Fibroblast of skin of right quadriceps (primary cell): ENCODE measurements around the gene ZNF211.
A peak's percentile ranks its signal among the peaks of the same experiment; 100 is the strongest.

Source experiments
- DNase-seq: peaks from one replicate; pipeline ENCODE4 v3.0.0-alpha.2; 2013

Gene ZNF211

DNA sequence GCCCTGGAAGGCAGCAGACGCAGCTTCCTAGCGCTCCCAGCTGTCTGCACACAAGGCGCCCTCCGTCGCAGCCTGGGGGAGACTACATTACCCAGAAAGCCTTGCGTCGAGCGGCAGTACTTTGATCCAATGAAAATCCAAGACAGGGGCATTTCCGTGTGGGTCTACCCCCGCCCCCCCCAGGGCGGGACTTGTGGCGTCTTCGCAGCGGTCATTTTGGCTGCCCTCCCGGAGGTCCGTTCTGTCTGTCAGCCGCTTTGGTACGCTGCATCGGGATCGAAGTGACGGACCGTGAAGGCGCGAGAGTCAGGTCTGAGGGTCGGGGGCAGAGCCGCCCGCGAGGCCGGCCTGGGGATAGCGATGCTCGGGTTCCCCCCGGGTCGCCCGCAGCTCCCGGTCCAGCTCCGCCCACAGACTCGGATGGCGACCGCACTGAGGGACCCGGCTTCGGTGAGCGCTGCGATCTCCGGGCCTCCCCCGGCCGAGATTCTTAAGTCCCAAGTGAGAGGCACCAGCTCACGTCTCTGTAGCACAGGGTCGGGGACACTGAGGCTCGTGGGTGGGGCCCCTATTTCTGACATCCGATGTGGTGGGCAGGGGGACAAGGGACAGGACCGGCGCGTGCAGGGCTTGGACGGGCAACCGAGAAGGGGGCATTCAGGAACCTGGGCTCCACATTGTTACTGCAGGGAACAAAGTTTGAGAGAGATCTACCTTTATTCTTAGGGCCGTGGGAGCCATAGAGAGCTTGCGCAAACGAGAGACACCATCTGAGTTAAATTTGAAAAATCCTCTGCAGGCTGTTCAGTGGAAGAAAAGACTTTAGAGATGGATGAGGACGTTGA lies at the start of gene ZNF211:
Gene ZNF211, plus strand, starts transcription at position 182 of the 845 bp plus-strand sequence. Its CDS starts 179 bp downstream, at position 361.
- peak; percentile 93 for DNase-seq

DNA sequence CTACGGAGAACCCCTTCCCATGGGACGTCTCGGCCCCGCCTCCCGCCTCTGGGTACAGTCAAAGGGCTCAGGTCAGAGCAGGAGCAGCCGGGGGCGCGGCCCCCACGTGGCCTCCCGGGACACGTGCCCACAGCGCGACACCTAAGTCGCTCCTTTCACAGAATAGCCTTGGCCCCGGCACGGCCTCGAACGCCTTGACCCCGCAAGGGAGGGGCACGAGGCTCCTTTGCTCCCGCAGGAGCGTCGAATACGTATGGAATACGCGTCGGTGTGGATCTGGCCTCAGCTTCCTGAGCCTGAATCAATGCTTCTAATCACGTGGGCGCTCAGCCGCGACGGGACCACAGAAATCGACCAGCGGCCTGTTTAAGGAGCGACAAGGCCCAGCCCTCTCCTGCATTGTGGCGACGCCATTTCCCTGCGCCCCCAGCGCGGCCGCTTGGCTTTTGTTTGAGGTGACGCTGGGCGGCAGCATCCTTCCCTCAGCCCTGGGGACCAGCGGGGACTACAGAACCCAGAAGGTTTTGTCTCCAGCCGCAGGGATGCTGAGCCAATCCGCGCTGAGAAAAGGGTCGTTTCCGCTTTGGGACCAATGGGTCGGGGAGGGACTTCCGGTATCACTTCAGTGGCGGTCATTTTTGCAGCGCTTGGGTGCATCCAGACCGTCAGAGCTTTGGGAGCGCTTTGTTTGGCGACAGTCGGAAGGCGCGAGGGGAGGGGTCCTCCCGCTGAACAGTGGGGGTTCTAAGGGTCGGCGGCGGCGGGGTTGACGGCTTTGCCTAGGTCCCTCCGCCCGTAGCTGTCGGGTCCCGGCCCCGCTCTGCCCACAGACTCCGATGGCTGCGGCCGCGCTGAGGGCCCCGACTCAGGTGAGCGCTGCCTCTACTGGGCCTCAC lies 49.2 kb upstream of the ZNF211 start, which contains the start of gene ZIK1:
Gene ZIK1, plus strand, starts transcription at position 625 of the 896 bp plus-strand sequence. Its CDS starts 212 bp downstream, at position 837.
- peak; percentile 95 for DNase-seq

DNA sequence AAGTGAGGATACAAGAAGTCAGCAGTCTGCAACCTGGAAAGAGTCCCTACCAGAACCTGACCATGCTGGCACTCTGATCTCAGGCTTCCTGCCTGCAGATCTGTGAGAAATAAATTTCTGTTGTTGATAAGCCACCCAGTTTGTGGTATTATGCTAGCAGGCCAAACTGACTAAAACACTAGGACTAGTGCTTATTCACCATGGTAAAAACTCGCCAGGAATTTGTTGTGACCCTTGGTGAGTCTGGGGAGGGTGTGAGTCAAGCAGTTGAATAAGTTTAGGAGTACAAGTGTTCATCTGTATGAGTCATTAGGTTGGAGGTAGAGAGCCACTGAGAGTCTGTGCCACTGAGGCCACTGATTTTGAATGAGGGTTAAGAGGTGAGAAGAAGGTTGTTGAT lies 45.4 kb upstream of the ZNF211 start:
- DNase-seq = peak; percentile 32

DNA sequence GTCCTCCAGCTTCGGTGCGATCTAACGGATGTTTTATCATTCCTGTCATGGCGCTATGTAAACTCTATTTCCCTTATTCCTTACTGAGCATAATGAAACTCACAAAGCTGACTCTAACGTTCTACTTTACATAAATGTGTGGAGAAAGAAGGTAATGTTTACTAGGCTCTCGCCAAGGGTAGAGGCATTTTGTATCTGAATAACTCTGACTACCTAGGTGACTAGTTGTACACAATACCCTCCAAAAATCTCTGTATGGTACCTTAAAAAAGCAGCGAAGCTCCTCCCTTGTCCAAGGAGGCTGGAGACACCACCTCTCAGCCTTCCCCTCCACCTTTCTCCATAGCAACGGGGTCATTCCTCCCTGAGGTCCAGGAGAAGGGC lies 33.6 kb upstream of the ZNF211 start:
- DNase-seq = no peak

DNA sequence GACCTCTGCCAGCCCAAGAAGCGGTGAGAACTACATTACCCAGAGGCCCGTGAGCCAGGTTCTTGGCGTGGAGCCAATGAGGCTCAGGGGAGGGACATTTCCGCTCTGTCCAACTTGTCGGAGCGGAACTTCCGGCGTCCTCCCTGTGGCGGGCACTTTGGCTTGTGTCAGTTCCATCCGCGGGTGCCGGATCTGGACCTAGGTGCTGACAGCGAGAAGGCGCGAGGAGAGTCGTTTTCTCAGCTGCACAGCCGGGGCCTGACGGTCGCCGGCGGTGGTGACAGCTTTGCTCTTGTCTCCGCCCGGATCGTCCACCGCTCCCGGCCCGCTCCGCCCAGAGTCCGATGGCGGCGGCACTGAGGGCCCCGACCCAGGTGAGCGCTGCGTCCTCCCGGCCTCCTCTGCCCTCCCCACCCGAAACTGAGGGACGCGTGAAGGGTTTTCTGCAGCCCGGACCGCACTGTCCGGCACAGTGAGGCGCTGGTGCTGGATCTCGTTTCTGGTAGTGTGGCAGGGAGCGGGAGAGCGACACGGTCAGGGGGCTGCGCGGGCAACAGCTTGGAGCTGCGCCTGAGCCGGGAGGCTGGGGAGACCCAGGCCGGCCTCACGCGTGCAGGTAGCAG lies 33.1 kb upstream of the ZNF211 start, which contains the start of gene ZNF530:
Gene ZNF530, plus strand, starts transcription at position 125 of the 623 bp plus-strand sequence. CDS start 4,461 bp downstream, outside the sequence.
- DNase-seq = peak; percentile 93

DNA sequence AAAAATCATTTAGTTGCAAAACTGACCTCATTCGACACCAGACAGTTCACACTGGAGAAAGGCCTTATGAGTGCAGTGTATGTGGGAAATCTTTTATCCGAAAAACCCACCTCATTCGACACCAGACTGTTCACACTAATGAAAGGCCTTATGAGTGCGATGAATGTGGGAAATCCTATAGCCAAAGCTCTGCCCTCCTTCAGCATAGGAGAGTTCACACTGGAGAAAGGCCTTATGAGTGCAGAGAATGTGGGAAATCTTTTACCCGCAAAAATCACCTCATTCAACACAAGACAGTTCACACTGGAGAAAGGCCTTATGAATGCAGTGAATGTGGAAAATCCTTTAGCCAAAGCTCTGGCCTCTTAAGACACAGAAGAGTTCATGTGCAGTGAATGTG lies 26.0 kb upstream of the ZNF211 start:
- no peak for DNase-seq

DNA sequence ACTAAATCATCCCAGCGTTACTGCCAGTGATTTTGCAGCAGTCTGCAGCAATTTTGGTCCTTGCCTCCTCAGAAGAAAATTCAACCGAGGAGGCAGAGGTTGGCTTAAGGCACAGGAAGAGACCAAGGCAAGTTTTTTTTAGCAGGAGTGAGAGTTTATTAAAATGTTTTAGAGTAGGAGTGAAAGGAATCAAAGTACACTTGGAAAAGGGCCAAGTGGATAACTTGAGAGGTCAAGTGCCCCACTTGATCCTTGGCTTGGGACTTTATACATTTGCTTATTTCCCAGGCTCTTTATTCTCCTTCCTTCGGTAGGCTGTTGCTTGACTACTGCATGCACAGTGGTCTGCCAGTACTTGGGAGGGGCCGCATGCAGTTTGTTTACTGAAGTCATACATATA lies 21.9 kb upstream of the ZNF211 start:
- DNase-seq = no peak

DNA sequence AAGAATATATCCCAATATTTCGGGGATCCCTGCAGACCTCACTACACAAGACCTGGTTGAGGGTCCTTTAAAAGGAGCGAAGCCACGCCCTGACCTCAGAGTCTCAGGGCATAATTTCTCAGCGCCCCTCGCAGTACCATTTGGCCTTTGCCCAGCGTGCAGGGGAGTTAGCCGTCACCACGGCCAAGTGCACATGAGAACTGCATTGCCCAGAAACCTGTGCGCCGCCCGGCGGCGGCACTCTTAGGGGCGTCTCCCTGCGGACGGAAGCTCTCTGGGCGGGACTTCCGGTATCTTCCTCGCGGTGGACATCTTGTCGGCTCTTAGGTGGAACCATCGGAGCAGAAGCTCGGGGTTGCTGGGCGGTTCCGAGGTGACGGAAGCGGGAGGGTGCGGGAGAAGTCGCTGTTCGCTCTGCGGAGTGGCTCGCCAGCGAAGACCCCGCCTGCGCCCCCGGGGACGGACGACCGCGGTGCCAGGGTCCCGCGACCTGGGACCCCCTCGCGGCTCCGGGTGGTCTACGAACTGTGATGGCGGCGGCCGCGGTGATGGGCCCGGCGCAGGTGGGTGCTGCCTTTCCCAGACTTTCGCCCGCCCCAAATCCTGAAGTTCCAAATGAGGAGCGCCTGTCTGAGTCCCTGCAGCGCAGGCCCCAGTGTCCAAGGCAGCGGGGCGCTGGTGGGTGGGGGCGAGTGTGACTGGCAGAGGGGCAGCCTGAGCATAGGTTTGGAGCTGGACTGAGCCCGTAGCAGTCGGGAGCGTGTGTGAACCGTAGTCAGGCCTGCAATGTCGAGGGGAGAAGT lies 18.8 kb upstream of the ZNF211 start, which contains the start of gene ZNF134:
Gene ZNF134, plus strand, starts transcription at position 302 of the 803 bp plus-strand sequence. CDS start 5,227 bp downstream, outside the sequence.
- DNase-seq = peak; percentile 86

DNA sequence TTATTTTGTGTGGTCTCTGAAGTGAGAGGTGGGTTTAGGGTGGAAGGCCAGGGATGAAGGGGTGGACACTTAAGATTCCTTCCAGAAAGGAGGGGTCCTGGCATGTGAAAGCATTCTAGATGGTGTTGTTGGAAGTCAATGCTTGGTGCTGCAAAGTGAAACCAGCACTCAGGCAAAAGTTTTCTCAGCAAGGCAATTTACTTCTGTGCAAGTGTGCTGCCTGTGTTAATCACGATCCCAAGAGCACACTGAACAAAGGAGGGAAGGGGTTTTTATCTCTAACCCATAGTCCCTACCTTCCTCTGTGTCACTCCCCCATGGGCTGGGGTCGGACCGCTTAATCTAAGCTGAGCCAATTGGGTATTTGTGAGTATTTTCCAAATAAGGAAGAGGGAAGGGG lies 17.6 kb upstream of the ZNF211 start:
- no peak for DNase-seq

DNA sequence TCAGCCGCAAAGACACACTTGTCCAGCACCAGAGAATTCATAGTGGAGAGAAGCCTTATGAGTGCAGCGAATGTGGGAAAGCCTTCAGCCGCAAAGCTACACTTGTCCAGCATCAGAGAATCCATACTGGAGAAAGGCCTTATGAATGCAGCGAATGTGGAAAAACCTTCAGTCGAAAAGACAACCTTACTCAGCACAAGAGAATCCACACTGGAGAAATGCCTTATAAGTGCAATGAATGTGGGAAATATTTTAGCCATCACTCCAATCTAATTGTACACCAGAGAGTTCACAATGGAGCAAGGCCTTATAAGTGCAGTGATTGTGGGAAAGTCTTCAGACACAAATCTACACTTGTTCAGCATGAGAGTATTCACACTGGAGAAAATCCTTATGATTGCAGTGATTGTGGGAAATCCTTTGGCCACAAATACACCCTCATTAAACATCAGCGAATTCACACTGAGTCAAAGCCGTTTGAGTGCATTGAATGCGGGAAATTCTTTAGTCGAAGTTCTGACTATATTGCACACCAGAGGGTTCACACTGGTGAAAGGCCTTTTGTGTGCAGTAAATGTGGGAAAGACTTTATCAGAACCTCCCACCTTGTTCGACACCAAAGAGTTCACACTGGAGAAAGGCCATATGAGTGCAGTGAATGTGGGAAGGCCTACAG lies 12.2 kb upstream of the ZNF211 start:
- DNase-seq = peak; percentile 13

DNA sequence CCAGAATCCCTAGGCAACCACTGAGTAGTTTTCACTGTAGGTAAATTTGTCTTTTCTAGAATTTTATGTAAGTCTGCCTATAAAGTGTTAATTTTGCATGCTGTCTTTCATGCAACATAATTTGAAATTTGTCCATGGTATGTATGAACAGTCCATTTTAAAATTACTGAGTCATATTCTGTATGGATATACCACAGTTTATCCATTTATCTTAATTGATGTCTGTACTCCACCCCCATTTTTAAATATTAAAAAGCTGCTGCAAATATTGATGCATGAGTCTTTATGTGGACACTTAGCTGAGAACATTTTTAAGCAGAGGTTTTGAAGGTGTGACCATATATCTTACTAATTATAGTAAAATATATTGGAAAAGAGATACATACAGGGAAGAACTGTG lies 9.9 kb upstream of the ZNF211 start:
- no peak for DNase-seq

DNA sequence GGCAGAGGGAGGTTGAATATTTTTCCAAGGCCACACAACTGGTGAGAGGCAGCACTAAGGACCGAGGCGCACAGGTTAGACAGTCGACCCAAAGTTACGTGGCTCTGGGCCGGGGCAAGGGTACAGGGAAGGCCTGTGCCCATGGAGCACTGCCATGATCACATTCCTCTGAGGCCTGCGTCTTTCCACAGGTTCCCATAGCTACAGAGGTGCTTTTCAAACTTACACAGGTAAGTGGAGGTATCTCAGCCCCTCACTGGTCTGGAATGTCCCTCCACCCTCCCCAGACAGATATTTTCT lies 814 bp downstream of the ZNF211 start:
- no peak for DNase-seq

DNA sequence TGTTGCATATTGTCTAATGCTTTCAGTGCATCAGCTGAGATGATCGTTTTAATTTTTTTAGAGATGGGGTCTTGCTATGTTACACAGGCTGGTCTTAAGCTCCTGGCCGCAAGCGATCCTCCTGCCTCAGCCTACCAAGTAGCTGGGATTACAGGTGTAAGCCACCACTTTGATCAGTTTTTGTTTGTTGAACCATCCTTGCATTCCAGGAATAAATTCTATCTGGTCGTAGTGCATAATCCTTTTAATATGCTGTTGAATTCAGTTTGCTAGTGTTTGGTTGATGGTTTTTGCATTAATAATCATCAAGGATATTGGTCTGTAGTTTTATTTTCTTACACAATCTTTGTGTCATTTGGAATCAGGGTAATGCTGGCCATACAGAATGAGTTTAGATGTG lies 4.4 kb downstream of the ZNF211 start:
- no peak for DNase-seq

DNA sequence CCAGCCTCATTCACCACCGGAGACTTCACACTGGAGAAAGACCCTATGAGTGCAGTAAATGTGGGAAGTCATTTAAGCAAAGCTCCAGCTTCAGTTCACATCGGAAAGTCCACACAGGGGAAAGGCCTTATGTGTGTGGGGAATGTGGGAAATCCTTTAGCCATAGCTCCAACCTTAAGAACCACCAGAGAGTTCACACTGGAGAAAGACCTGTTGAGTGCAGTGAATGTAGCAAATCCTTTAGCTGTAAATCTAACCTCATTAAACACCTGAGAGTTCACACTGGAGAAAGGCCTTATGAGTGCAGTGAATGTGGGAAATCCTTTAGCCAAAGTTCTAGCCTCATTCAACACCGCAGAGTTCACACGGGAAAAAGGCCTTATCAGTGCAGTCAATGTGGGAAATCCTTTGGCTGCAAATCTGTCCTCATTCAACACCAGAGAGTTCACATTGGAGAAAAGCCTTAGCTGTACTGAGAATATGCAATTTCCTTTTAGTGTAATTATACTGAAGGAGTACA lies 8.8 kb downstream of the ZNF211 start:
- DNase-seq = no peak

DNA sequence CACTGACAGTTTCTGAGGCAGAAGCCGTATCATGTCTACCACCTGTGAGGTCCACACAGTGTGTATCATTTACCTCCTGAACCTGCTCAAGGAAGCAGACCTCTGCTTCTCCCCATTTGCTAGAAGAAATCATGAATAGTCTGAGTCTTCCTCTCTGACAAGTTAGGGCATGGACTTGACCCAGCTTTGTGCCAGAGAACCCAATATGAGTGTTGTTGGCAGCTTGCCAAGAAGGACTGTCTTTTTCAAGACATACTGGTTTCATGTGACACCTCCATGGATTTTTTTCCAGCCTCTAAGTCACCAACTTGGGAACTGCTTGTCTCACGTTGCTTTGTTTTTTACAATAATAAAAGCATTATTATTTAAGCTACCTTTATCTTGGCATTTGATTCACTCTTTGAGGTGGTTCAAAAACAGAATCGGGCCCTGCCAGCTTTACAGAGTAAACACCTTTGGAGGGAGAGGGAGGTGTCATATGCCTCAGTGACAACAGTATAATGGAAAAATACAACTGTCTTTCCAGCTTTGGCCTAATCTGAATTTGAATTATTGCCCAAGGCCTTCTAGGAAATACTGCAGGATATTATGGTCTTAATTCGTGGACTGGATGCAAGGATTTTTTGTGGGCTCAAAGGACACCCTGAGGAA lies 9.6 kb downstream of the ZNF211 start:
- DNase-seq = no peak

DNA sequence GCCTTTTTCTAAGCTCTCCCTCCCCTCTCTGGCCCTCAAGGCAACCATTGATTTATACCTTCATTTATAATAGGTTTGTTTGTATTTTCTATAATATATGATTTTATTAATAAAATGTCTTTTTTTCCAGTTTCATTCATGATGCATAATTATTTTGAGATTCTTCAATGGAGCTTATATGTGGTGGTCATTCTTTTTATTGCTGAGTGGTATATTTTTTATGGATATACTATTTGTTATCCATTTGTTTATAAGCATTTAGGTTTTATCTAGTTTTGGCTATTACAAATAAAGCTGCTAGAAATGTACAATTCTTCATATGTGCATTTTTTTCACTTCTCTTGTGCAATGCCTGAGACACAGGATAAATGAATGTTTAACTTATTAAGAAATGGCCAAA lies 10.8 kb downstream of the ZNF211 start:
- no peak for DNase-seq

DNA sequence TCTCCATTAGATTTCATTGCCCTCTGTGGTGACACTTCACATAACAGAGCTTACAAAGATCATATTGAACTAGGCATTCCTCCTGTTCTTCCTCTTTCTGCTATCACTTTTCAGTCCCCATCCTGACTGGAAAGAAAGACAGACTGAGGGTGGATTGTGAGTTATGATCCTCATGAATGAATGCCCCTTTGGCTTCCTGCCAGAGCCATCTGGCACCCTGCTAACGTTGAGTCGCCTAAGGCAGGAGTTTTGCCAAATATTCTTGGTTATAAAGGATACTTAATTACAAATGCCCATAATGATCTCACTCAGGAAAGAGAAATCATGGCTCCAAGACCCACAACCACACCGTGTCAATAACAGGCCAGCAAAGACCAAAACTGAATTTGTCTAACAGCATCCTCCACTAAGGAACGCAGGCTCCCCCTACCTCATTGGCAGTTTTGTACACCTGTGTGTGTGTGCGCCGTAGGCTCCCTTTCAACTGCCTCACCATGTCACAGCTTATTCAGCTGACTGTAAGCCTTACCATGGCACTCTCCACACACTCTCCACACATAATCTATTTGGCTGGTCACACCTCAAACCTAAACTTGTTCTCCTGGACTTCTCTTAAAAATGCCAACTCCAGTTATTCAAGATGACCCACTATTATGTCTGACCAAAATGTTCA lies 15.5 kb downstream of the ZNF211 start:
- no peak for DNase-seq

DNA sequence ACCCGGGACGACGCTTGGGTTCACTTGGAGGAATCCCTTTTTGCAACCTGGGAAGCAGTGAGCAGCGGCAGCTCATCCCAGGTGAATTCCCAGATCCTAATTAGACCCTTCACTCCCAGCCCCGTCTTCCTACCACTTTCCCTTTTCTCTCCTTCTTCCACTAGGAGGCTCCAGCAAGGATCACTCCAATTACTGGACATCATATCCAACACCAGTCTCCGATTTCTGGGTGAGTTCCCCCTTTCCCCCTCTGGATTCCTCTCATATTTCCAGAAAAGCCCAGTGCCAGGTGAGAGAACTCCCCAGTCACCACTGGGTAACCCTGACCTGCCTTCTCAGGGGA lies 18.7 kb downstream of the ZNF211 start:
- no peak for DNase-seq

DNA sequence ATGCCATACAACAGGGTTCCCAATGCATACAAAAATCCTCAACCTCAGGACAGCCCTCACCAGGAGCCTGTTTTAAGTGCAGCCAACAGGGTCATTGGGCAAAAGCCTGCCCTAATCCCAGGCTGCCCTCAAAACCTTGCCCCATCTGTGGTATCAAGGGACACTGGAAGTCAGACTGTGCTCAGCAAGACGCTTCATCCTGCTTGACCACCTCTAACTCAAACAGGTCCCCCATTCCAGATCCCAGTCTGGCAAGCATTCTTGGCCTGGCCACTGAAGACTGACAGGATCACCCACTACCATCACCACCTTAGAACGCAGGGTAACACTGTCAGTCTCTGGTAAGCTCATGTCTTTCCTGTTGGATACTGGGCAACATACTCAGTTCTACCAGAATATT lies 20.7 kb downstream of the ZNF211 start:
- no peak for DNase-seq

DNA sequence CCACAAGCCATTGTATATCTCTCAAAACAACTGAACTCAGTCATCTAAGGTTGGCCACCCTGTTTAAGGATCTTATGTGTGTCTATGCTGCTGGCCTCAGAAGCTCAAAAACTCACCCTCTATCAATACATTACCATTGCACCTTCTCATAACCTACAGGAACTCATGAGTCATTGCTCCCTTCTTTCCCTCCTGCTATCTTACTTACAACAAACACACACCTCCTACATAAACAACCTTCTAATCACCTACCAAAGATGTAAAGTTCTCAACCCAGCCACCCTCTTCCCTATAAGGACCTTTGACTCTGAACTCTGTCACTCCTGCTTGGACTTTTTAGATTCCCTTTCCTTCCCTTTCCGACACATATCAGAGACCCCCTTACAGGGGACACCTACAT lies 22.5 kb downstream of the ZNF211 start:
- no peak for DNase-seq

DNA sequence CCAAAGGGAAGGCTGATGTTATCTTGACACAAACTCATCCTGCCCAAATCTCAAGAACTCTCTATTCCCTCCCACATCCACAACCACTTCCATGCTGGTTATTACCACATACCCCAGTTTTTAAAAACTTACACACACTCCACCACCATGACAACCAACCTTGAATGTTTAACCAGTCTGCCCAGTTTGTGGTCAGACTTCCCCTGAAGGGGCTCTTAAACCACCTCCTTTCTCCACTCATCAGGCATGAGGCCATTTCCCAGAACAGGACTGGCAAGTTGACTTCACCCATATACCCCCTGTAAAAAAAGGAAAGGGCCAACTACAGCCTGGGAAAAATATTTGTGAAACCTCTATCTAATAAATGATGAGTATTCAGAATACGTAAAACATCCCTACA lies 23.4 kb downstream of the ZNF211 start:
- no peak for DNase-seq
